Breast epithelium (tissue), 4 donors: ENCODE measurements around the gene IRAK1. TPM values are rescaled to one million over a fixed set of nuclear protein-coding genes. Genes with fewer than 3 reads are reported as not detected.

Source experiments
- DNase-seq, 2 donors: peaks; one replicate each; pipeline ENCODE4 v3.0.0-alpha.2; 2019; ENCODE audit warnings: low spot score in 2 of 2
- H3K27ac ChIP-seq, 2 donors: fragments of 200-600 bp; sonication (generic) in 1 of 2; one replicate each; pipeline ENCODE4 v1.5.1; 2016 to 2019; ENCODE audit warnings: mild to moderate bottlenecking in 1 of 2
- H3K27me3 ChIP-seq, 2 donors: fragments of 200-600 bp; sonication (generic) in 1 of 2; one replicate each; pipeline versions ENCODE4 v1.5.1 to v1.6.0; 2017 to 2019; ENCODE audit warnings: control low read depth in 1 of 2, mild to moderate bottlenecking in 1 of 2
- H3K36me3 ChIP-seq: fragments of 200-600 bp; one replicate; pipeline ENCODE4 v1.5.1; 2019
- H3K4me1 ChIP-seq, 2 donors: fragments of 200-600 bp; sonication (generic); one replicate each; pipeline ENCODE4 v1.5.1; 2016 to 2019; ENCODE audit warnings: control low read depth in 1 of 2
- H3K4me3 ChIP-seq, 3 donors: fragments of 200-600 bp; sonication (generic); 1 replicate in 2 of 3; 2 replicates in 1 of 3; pipeline ENCODE4 v1.5.1; 2016 to 2019; ENCODE audit warnings: mild to moderate bottlenecking in 3 of 3, moderate library complexity in 2 of 3
- H3K9me3 ChIP-seq, 2 donors: fragments of 200-600 bp; sonication (generic) in 1 of 2; one replicate each; pipeline ENCODE4 v1.5.1; 2016 to 2019; ENCODE audit warnings: control low read depth in 1 of 2
- CTCF ChIP-seq, 3 donors: fragments of 450-650 bp; IDR thresholded peaks; one replicate each; pipeline ENCODE4 v1.5.1; 2016 to 2017; ENCODE audit warnings: antibody characterized with exemption in 3 of 3, mild to moderate bottlenecking in 3 of 3, moderate library complexity in 3 of 3
- POLR2A ChIP-seq: fragments of 450-650 bp; IDR thresholded peaks from one replicate; pipeline ENCODE4 v1.6.1; 2016; ENCODE audit warnings: antibody characterized with exemption, mild to moderate bottlenecking, moderate library complexity
- POLR2AphosphoS5 ChIP-seq, 3 donors: sonication (generic); formaldehyde crosslinking; IDR thresholded peaks; one replicate each; pipeline ENCODE4 v1.6.1; 2017; ENCODE audit warnings: antibody characterized with exemption in 3 of 3
- intact Hi-C: fragments of 100-400 bp; cut with DNase I; formaldehyde crosslinking; loops from one replicate; pipeline ENCODE4 v1.15.1; 2023; ENCODE audit warnings: low total_unique reads
- total RNA-seq, 3 donors: library from RNA; depleted of rRNA; stranded (reverse); fragments of >200 nt; gene quantifications; one replicate each; pipeline ENCODE4 v1.1.0, GENCODE V29; 2016

Gene IRAK1
- total RNA-seq, 3 donors from 2014 or later: 43.7 to 66.2 (median 50.8) TPM

GRCh38 chrX:154040307-154040756 is 20.6 kb upstream of the IRAK1 start:
- intact Hi-C loops: no loop called here
- Histone ChIP-seq H3K9me3 (no peaks in the 10 kb centered on the region), H3K27me3 (peaks cover 0 to 30% of the 10 kb centered on the region in 2 donors), H3K4me1 (no peaks in the 10 kb centered on the region), H3K36me3 (no peaks in the 10 kb centered on the region), H3K4me3 (no peak overlapping the region), H3K27ac (peak overlapping the region; percentile 29 to 75)
- TF ChIP-seq POLR2AphosphoS5 (IDR thresholded peaks at IDR 0.05) (peak in 1 of 3 donors; percentile 30), POLR2A (no peak), CTCF (IDR thresholded peaks at IDR 0.05) (no peak)
- no peak for DNase-seq

GRCh38 chrX:154039577-154039976 is 19.9 kb upstream of the IRAK1 start:
- Histone ChIP-seq H3K4me3 (no peak overlapping the region), H3K4me1 (no peaks in the 10 kb centered on the region), H3K9me3 (no peaks in the 10 kb centered on the region), H3K36me3 (no peaks in the 10 kb centered on the region), H3K27me3 (peaks cover 0 to 31% of the 10 kb centered on the region in 2 donors), H3K27ac (peak overlapping the region; percentile 30 to 75)
- intact Hi-C loops: no loop called here
- TF ChIP-seq POLR2AphosphoS5 (IDR thresholded peaks at IDR 0.05): no peak
- DNase-seq: no peak

GRCh38 chrX:154038656-154039055 is 19.0 kb upstream of the IRAK1 start:
- no peaks in the 10 kb centered on the region for H3K36me3 ChIP-seq
- H3K4me1 ChIP-seq: no peaks in the 10 kb centered on the region
- intact Hi-C loops: no loop called here
- no peak overlapping the region for H3K4me3 ChIP-seq
- peaks cover 0 to 38% of the 10 kb centered on the region in 2 donors for H3K27me3 ChIP-seq
- peak overlapping the region in 1 of 2 donors; percentile 20 for H3K27ac ChIP-seq
- H3K9me3 ChIP-seq: no peaks in the 10 kb centered on the region
- TF ChIP-seq POLR2A (no peak), CTCF (IDR thresholded peaks at IDR 0.05) (no peak), POLR2AphosphoS5 (IDR thresholded peaks at IDR 0.05) (no peak)
- DNase-seq: no peak

- Histone ChIP-seq H3K4me3 (no peak overlapping the region), H3K27me3 (peaks cover 0 to 41% of the 10 kb centered on the region in 2 donors), H3K27ac (no peak overlapping the region), H3K36me3 (no peaks in the 10 kb centered on the region), H3K4me1 (no peaks in the 10 kb centered on the region), H3K9me3 (no peaks in the 10 kb centered on the region)
- intact Hi-C loops: no loop called here
- no peak for DNase-seq
- TF ChIP-seq POLR2AphosphoS5 (IDR thresholded peaks at IDR 0.05): no peak
- TF ChIP-seq CTCF (IDR thresholded peaks at IDR 0.05): no peak
- TF ChIP-seq POLR2A: no peak
Measured at GRCh38 chrX:154037754-154038153, 18.1 kb upstream of the IRAK1 start.

GRCh38 chrX:154036513-154036912 is 16.8 kb upstream of the IRAK1 start:
- intact Hi-C loops: no loop called here
- no peak for TF ChIP-seq CTCF (IDR thresholded peaks at IDR 0.05)
- no peak for TF ChIP-seq POLR2AphosphoS5 (IDR thresholded peaks at IDR 0.05)
- no peak for TF ChIP-seq POLR2A
- DNase-seq: no peak
- Histone ChIP-seq H3K4me1 (no peaks in the 10 kb centered on the region), H3K9me3 (no peaks in the 10 kb centered on the region), H3K36me3 (no peaks in the 10 kb centered on the region), H3K27ac (no peak overlapping the region), H3K4me3 (no peak overlapping the region), H3K27me3 (peaks cover 0 to 52% of the 10 kb centered on the region in 2 donors)

GRCh38 chrX:154033848-154034247 is 14.1 kb upstream of the IRAK1 start:
- Histone ChIP-seq H3K9me3 (no peaks in the 10 kb centered on the region), H3K4me1 (no peaks in the 10 kb centered on the region), H3K27me3 (peaks cover 0 to 48% of the 10 kb centered on the region in 2 donors), H3K4me3 (no peak overlapping the region), H3K27ac (no peak overlapping the region), H3K36me3 (no peaks in the 10 kb centered on the region)
- TF ChIP-seq POLR2AphosphoS5 (IDR thresholded peaks at IDR 0.05) (no peak), POLR2A (no peak), CTCF (IDR thresholded peaks at IDR 0.05) (no peak)
- no peak for DNase-seq
- intact Hi-C loops: no loop called here
